Spleen (tissue), 11 donors: Measurements from ENCODE around the gene B9D1. TPM values are rescaled to one million over a fixed set of nuclear protein-coding genes. Genes with fewer than 3 reads are reported as not detected.

Experiments
- DNase-seq: peaks from one replicate; pipeline ENCODE4 v3.0.0-alpha.2; 2020
- H3K27ac ChIP-seq, 8 donors: fragments of 200-600 bp; sonication (generic) in 7 of 8; 1 replicate in 4 of 8; 2 replicates in 4 of 8; pipeline versions ENCODE4 v1.5.0 to v1.8.0; 2016 to 2021; ENCODE audit warnings: inconsistent platforms in 4 of 8, mild to moderate bottlenecking in 4 of 8, moderate library complexity in 1 of 8
- H3K27me3 ChIP-seq, 7 donors: fragments of 200-600 bp; sonication (generic) in 6 of 7; replicated peaks in 1 of 7; 1 replicate in 4 of 7; 2 replicates in 3 of 7; pipeline versions ENCODE4 v1.5.0 to v1.8.0; 2016 to 2021; ENCODE audit warnings: inconsistent platforms in 3 of 7, mild to moderate bottlenecking in 1 of 7
- H3K36me3 ChIP-seq, 6 donors: fragments of 200-600 bp; sonication (generic) in 5 of 6; 1 replicate in 4 of 6; 2 replicates in 2 of 6; pipeline versions ENCODE4 v1.5.0 to v1.8.0; 2016 to 2021; ENCODE audit warnings: inconsistent platforms in 2 of 6
- H3K4me1 ChIP-seq, 6 donors: fragments of 200-600 bp; sonication (generic) in 5 of 6; 1 replicate in 3 of 6; 2 replicates in 3 of 6; pipeline versions ENCODE4 v1.5.0 to v1.8.0; 2016 to 2021; ENCODE audit warnings: inconsistent platforms in 3 of 6
- H3K4me3 ChIP-seq, 8 donors: fragments of 200-600 bp; sonication (generic) in 7 of 8; 1 replicate in 4 of 8; 2 replicates in 4 of 8; pipeline versions ENCODE4 v1.5.0 to v1.8.0; 2016 to 2021; ENCODE audit warnings: inconsistent platforms in 4 of 8, mild to moderate bottlenecking in 4 of 8, moderate library complexity in 2 of 8
- H3K9me3 ChIP-seq, 8 donors: fragments of 200-600 bp; sonication (generic) in 7 of 8; 1 replicate in 4 of 8; 2 replicates in 4 of 8; pipeline versions ENCODE4 v1.5.0 to v1.8.0; 2016 to 2021; ENCODE audit warnings: inconsistent platforms in 4 of 8
- POLR2A ChIP-seq, 3 donors: fragments of 450-650 bp; IDR thresholded peaks; one replicate each; pipeline ENCODE4 v1.5.1; 2017; ENCODE audit warnings: antibody characterized with exemption in 3 of 3, mild to moderate bottlenecking in 1 of 3
- POLR2AphosphoS5 ChIP-seq, 3 donors: sonication (generic); formaldehyde crosslinking; IDR thresholded peaks; one replicate each; pipeline ENCODE4 v1.5.1; 2017; ENCODE audit warnings: antibody characterized with exemption in 3 of 3
- WGBS, 5 donors: extraction: QIAGEN DNeasy Blood & Tissue Kit in 3 of 5; methylation state at CpG; one replicate each; pipeline versions ENCODE4 v1.1.5 to v1.1.7; 2013 to 2018; 5-methylcytosine and 5-hydroxymethylcytosine counted together
- intact Hi-C: fragments of 100-400 bp; cut with DNase I; formaldehyde crosslinking; loops from one replicate; pipeline ENCODE4 v1.15.0; 2023; ENCODE audit warnings: low total_unique reads
- polyA plus RNA-seq, 3 donors: library from polyadenylated mRNA; stranded (reverse); fragments of 200-250 nt; gene quantifications; one replicate each; pipeline ENCODE4 v1.2.1, GENCODE V29; 2013
- total RNA-seq, 7 donors: library from RNA; depleted of rRNA in 3 of 7; stranded (reverse); fragments of >200 nt in 3 of 7; fragmentation: NEBNext Ultra II Directional in 4 of 7; extraction: Animal tissue kit (Norgen Biotek cat#: 25700) in 4 of 7; gene quantifications; one replicate each; pipeline versions ENCODE4 v1.1.0 to v1.2.1, GENCODE V29; 2016 to 2021
- TF ChIP-seq, protein P1 (sequence below), 11 experiments: fragments of 200-600 bp in 7 of 11; fragments of 450-650 bp in 4 of 11; sonication (generic) in 4 of 11; IDR thresholded peaks in 8 of 11; conservative IDR thresholded peaks in 3 of 11; 1 replicate in 7 of 11; 2 replicates in 4 of 11; pipeline versions ENCODE4 v1.4.0 to v1.8.0; 2016 to 2021; ENCODE audit warnings: antibody characterized with exemption in 11 of 11, inconsistent platforms in 4 of 11, mild to moderate bottlenecking in 1 of 11
- donor health status: healthy with polysubstance abuse.
- donor health status: DM: no; HTN: no; CAD: no; lungs with moderate emphysema.
- donor health status: DM: no; HTN: no; CAD: no.
- donor health status: Bipolar disorder and iron deficiency.
- donor health status: healthy.
- donor health status: DM: no; HTN: no; CAD: no.
- donor health status: DM: yes; HTN: yes; CAD: no.

The B9D1 gene
- total and polyA plus RNA-seq, 10 donors: 4.3 to 14.1 (median 7.3) TPM

DNA sequence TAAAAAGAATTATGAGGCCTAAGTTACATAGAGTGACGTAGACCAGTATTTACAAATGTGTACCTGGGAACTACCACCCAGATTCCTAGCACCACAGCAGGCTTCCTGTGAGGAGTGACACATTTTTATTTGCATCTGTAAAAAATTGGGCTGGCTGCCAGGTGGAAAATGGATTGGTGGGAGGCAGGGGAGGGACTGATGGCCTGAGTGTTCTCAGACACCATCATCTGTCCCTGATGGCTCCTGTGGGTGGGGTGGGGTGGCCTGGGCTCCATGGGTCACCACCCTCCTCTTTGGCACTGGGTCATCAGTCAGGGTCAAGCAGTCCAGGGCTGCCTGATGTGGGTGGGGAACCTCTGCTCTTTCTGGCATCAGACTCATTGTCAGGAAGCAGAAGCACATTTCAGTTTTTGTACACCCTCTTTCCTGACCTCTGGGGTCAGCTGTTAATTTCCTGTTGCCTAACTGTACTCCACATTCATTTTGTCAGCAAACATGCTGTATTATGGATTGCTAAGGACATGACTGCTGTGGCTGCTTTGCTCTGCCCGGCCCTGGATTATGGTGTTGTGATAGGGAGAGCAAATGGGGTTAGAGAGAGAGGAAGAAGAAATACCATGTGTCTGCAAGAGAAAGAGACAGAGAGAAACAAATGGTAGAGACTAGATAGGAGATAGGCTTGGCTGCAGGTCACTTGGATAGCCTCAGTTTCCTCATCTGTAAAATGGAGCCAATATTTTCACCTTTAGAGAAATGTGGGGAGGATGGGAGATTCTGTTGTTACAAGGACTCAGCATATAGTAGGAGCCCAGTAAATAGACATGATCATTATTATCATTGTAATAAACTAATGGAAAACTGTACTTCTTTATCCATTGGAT is 36.0 kb upstream of the B9D1 start:
- H3K27me3 ChIP-seq: no peaks in the 10 kb centered on the region
- no peaks in the 10 kb centered on the region for H3K36me3 ChIP-seq
- peaks cover 0 to 48% (median 35%) of the 10 kb centered on the region in 6 donors for H3K4me1 ChIP-seq
- WGBS, 5 donors: 29 to 48% (median 32%) methylated on average over 2 of the region's 2 CpGs
- peak; percentile 81 for DNase-seq
- no peaks in the 10 kb centered on the region for H3K9me3 ChIP-seq
- H3K4me3 ChIP-seq: no peak overlapping the region
- H3K27ac ChIP-seq: peak overlapping the region; percentile 38 to 84 (median 80)
- TF ChIP-seq POLR2A (IDR thresholded peaks at IDR 0.05) (no peak), POLR2AphosphoS5 (IDR thresholded peaks at IDR 0.05) (peak; percentile 71 to 85 (median 80))
- TF ChIP-seq, protein P1, sequence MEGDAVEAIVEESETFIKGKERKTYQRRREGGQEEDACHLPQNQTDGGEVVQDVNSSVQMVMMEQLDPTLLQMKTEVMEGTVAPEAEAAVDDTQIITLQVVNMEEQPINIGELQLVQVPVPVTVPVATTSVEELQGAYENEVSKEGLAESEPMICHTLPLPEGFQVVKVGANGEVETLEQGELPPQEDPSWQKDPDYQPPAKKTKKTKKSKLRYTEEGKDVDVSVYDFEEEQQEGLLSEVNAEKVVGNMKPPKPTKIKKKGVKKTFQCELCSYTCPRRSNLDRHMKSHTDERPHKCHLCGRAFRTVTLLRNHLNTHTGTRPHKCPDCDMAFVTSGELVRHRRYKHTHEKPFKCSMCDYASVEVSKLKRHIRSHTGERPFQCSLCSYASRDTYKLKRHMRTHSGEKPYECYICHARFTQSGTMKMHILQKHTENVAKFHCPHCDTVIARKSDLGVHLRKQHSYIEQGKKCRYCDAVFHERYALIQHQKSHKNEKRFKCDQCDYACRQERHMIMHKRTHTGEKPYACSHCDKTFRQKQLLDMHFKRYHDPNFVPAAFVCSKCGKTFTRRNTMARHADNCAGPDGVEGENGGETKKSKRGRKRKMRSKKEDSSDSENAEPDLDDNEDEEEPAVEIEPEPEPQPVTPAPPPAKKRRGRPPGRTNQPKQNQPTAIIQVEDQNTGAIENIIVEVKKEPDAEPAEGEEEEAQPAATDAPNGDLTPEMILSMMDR (IDR thresholded peaks at IDR 0.05 in 8 of 11, conservative IDR thresholded peaks at IDR 0.05 in 3 of 11): no peak
- intact Hi-C loops: no loop called here

DNA sequence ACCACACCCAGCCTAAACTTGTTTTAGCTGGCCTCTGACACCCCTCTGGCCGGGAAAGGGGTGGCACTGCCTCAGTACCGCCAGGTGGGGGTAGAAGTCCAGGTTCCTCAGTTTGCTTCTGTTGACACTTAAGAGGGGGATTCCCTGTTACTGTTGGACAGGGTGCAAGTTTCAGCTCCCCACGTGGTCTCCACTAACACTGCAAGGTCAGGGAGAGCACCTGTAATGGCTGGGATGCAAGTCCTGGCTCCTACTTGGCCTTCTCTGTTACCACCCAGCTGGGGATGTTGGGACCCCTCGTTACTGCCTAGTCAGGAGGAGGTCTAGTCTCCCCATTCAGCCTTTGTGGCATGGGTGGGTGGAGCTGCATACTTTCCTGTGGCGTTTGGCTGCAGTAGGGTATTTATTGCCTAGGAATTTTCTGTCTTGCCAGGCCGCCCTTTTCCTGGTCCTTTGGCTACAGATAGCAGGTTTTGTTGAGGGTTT is 35.1 kb upstream of the B9D1 start:
- H3K9me3 ChIP-seq: no peaks in the 10 kb centered on the region
- H3K4me3 ChIP-seq: no peak overlapping the region
- peak; percentile 27 for DNase-seq
- intact Hi-C loops: no loop called here
- 52 to 86% (median 69%) methylated on average over 5 to 6 of the region's 6 CpGs for WGBS, 5 donors
- peaks cover 0 to 48% (median 35%) of the 10 kb centered on the region in 6 donors for H3K4me1 ChIP-seq
- TF ChIP-seq POLR2A (IDR thresholded peaks at IDR 0.05): no peak
- TF ChIP-seq, protein P1 (IDR thresholded peaks at IDR 0.05 in 8 of 11, conservative IDR thresholded peaks at IDR 0.05 in 3 of 11): peak in 2 of 11 experiments; percentile 12 to 15
- no peaks in the 10 kb centered on the region for H3K27me3 ChIP-seq
- peak overlapping the region; percentile 7 to 84 (median 80) for H3K27ac ChIP-seq
- H3K36me3 ChIP-seq: no peaks in the 10 kb centered on the region

DNA sequence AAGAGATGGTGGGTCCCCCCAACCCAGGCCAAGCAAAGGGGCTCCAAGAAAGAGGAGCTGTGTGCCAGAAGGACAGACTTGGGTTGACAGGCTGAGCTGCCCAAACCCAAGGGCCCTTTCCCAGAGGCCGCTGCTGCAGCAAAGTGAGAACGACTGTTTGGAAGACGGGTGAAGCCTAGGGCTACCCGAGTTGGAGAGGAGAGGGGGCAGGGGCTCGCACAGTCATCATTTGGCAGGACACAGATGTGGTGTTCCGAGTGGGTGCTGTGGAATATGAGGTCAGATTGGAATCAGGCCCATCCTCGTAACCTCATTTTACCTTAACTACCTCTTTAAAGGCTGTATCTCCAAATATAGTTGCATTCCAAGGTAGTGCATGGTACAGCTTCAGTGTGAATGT is 29.8 kb upstream of the B9D1 start:
- Histone ChIP-seq H3K4me1 (peaks cover 0 to 40% (median 10%) of the 10 kb centered on the region in 6 donors), H3K36me3 (no peaks in the 10 kb centered on the region), H3K9me3 (no peaks in the 10 kb centered on the region), H3K4me3 (no peak overlapping the region), H3K27me3 (peaks cover 0 to 2% (median 0%) of the 10 kb centered on the region in 7 donors), H3K27ac (peak overlapping the region in 5 of 8 donors; percentile 2 to 59 (median 16))
- intact Hi-C loops: no loop called here
- TF ChIP-seq, protein P1 (IDR thresholded peaks at IDR 0.05 in 8 of 11, conservative IDR thresholded peaks at IDR 0.05 in 3 of 11): no peak
- TF ChIP-seq POLR2A (IDR thresholded peaks at IDR 0.05) (no peak), POLR2AphosphoS5 (IDR thresholded peaks at IDR 0.05) (no peak)
- no peak for DNase-seq
- WGBS, 5 donors: 84 to 92% (median 88%) methylated on average over 7 of the region's 7 CpGs

DNA sequence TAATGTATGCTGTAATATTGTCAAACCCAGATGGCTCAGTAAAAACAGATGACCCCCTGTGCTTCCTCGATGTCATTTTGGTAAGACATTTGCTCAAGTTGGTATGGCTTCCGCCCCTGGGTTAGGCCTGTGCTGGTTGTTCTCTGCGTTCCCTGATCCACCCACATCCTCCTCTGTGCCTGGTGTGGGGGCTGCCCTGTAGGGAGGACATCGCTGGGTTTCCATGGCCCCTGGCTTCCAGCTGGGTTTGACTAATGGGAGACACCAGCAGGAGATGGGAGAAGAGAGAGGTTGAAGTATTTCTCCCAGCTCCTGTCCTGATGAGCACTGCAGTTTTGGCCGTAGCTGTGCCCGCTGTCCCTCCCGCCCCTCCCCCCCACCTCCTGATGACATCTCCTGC is 28.9 kb upstream of the B9D1 start:
- no peak for TF ChIP-seq POLR2A (IDR thresholded peaks at IDR 0.05)
- TF ChIP-seq, protein P1 (IDR thresholded peaks at IDR 0.05 in 8 of 11, conservative IDR thresholded peaks at IDR 0.05 in 3 of 11): no peak
- peak in 1 of 3 donors; percentile 62 for TF ChIP-seq POLR2AphosphoS5 (IDR thresholded peaks at IDR 0.05)
- Histone ChIP-seq H3K9me3 (no peaks in the 10 kb centered on the region), H3K4me1 (peaks cover 0 to 46% (median 18%) of the 10 kb centered on the region in 6 donors), H3K27ac (peak overlapping the region in 6 of 8 donors; percentile 2 to 59 (median 36)), H3K27me3 (peaks cover 0 to 9% (median 0%) of the 10 kb centered on the region in 7 donors), H3K36me3 (no peaks in the 10 kb centered on the region), H3K4me3 (no peak overlapping the region)
- intact Hi-C loops: no loop called here
- DNase-seq: peak; percentile 63
- 66 to 88% (median 72%) methylated on average over 7 of the region's 7 CpGs for WGBS, 5 donors
